Activated T-helper 1 cell treated with anti-CD3 and anti-CD28 coated beads, Interleukin-2, amount 50 U/mL, for 16 hours (primary cell): ENCODE measurements around the gene RGL1.

Source experiments
- DNase-seq, 2 donors: peaks; one replicate each; pipeline ENCODE4 v3.0.0-alpha.2; 2020; ENCODE audit warnings: low read depth in 1 of 2, low spot score in 1 of 2

The RGL1 gene

DNA sequence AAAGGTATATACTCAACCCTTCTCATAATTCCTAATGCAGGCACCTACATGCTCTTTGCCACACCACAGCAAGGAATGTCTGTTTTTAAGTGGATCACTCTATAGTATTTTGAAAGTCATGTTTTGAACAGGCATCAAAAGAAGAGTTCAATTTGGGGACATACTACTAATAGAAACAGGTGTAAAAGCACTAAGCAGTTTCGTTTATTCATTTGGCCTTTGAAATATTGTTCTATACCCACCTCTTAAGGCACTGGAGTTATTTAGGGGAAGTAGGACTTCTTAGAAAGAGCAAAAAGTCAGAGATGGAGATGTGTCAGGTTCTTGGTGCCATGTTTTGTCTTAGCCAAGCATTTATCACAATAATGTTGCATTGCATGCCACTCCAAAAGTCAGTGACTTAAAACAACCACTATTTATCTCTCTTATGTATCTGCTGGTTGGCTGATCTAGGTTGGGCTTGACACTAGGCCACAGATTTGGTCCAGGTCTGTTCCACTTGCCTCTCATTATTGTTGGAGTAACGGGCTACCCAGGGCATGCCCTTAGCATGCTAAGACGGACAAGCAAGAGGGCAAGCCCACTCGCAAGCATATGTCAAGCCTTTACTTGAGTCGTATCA is 107.5 kb downstream of the RGL1 start:
- no peak for DNase-seq

DNA sequence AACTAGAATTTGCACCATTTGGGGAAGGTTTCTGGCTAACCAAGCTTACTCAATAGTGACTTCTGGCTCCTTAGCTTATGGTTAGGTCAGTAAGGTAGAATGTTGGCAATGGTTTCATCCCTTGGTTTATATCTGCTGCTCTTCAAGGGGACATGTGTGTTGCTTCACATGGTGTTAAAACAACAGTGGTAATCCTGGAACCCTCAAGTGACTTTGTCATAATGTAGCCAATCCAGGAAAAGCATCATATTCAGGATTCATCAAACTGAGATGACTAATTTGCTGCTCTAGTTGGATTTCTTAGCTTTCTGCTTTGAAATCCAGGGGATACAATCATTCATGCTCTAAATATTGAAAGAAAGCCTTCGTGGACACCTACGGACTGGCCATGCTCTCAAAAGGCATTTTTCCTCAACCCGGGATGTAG is 108.7 kb downstream of the RGL1 start:
- no peak for DNase-seq

DNA sequence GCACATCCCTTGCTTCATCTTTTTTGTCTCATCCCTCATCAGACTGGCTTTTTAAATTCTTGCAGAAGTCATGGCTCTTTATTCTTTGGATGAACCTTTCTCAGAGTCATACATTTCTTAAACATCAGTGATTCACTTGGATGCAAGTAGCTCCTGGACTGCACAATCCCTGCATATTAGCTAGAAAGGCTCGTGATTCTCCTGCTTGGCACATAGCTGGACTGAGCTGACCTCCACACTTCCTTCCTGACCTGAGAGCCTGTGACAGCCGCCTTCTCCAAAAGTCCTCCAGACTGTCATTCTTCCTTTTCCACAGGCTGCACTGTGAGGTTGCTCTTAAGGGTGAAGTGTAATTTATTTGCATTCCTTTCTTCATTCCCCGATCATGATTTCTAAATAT is 109.4 kb downstream of the RGL1 start:
- DNase-seq: no peak

DNA sequence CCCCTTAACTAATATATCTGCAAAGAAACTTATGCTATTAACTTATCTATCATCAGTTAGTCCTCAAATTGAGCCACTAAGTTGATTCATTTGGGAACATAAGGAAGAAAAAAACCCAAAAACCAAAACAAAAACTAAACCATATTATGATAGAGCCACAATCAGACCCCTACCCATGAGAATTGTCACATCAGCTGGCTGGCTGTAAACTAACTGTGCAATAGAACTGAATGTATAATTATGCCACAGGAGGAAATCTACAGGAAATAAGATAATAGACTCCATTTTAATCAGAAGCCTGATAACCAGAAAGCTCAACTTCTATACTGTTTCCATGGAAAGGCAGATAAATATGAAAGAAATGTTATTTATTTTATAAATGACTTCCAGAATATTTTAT is 110.0 kb downstream of the RGL1 start:
- no peak for DNase-seq

DNA sequence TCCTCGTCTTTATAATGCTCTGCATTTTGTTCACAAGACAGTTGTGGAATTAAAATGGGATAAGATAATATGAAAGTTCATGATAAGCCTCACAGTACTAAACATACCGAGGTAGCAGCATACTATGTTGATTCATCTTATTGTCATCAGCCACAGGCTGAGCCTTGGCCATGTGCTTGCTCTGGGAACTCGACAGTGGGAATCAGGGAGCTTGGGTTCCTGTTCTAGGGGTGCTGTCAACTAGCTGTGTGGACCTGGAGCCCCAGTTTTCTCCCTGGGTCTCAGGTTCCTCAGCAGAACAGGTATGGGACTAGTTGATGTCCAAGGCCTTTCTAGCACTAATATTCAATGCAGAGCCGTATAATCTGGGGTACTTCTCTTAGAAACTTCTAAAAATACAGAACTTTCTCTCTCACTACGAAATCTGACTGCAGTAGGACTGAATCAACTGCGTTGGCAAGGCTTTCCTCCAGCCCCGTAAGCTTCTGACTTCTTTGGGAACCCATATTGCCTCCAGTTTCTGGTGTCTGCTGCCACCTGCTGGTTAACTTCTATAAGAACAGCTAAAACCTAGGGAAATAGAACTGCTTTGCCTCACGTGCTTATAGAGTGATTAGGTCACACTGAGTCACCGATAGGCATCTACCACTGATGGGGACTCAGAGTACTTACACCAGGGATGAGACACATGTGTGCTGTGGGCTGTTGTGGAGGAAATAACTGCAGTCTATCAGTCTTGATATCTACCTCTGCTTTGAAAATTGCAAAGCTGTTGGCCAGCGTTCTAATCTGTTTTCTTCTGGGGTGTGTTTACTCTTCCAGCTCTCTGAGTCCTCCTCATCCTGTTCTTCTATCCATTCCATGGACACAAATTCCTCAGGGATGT is 110.9 kb downstream of the RGL1 start:
- peak; percentile 30 to 49 for DNase-seq

DNA sequence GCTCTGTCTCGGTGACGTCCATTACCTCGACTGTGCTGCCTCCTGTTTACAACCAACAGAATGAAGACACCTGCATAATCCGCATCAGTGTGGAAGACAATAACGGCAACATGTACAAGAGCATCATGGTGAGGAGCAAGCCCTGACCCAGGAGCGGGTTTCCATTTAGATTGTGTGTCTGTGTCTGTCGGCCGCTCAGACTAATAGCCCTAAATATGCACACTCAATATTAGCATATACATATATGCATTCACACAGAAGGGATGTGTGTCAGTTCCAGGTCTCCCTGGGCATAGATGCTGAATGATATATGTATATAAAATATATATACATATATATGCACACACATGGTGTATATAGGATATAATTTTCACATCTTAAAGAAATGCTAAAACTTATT is 111.7 kb downstream of the RGL1 start:
- DNase-seq: no peak

DNA sequence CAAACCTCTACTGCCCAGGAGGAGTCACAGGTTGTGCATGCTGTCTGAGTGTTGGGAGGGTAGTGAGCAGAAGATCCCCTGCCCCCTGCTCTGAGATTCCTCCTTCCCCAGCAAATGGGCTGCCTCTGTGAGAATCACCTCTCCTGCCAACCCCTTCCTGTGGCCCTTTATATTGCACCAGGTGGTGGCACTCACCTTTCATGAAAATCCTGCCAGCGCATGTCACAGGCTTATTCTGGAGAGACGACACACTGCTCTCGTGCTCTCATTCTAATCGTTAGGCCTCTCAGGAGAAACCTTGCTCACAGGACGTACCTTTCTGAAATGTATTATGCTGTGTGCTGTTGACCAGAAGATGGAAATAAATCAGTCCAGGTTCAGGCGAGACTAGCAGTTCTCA is 113.7 kb downstream of the RGL1 start:
- DNase-seq: no peak

DNA sequence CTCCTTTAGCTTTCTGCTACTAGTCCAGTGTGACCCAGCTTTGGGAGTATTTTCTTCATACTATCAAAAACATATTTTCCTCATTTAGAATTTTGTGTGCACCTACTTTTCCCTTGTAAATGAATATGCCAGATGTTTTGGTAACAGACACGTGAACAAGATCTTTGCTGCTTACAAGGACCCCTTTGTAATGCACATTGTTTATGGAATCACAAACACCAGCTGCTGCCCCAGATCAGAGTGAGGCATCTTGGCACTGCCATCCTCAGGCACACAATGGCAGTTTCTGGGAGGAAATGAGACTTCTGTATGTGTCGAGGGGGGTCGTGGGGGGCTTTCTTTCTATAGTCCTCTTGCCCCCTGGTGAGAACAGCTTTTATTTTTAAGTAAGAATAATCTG is 115.7 kb downstream of the RGL1 start:
- DNase-seq: no peak

DNA sequence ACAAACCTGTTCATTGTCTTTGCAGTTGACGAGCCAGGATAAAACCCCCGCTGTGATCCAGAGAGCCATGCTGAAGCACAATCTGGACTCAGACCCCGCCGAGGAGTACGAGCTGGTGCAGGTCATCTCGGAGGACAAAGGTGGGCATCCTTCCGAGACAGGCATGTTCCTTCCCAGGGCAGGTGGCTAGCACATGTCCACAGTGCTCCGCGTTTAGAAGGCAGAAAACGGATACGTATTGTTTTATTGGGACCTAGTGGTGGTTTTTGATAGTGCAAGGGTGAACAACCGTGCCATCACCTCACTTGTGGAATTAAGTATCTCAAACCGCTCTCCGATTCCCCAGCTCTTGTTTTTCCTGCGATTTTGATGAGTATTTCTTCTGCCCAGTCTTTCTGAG is 117.3 kb downstream of the RGL1 start:
- DNase-seq: no peak

DNA sequence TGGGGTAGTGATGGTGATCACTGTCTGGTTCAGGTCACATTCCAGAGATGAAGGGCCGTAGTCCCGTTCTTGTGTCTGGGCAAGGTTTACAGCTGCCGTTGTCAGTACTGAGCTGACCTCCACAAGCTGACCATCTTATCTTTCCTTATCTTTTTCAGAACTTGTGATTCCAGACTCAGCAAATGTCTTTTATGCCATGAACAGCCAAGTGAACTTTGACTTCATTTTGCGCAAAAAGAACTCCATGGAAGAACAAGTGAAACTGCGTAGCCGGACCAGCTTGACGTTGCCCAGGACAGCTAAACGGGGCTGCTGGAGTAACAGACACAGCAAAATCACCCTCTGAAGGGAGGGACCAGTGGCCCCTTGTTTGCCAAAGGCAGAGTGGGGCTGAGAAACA is 121.0 kb downstream of the RGL1 start:
- DNase-seq: no peak

DNA sequence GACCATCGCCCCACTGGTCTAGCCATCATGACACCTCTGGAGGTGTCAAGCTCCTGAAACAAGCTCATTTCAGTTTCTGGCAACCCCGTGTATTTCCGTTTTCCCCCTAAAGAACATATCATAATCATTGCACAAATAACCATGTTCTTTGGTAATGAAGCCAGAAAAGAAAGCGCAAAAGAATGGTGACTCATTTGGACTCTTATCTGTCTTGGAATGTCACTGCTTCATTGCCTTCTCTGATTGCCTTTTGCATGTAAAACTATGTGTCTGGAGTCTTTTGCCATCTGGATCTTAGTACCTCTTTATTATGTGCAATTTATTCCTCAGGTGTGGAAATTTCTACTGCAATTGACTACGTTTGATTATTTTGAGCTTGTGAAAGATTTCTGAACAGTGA is 122.1 kb downstream of the RGL1 start:
- no peak for DNase-seq

DNA sequence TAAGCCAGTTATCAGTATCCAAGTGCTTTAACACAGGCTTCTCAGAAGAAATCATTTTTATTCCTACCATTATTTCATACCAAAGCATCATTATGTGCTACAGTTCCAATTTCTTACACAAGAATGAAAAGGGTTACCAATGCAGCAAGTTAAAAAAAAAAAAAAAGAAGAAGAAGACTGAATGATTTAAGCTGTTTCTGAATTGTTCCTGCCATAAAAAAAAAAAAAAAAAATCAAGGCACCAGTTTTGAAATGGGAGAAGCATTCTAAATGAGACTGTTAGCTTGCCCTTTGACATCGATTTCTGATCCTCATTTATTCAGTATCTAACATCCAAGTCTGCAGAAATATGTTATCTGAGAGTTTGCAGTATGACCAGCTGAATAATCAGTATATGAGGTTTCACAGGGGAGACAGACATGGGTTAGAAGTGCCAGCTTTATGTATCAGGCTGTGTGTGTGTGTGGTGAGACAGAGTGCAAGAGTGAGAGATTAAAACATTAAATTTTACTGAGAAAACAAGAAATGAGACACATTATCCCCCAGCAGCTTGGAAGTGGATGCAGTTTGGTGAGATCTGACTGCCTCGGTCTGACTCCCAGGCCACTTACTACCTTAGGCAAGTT is 126.8 kb downstream of the RGL1 start:
- DNase-seq: no peak

DNA sequence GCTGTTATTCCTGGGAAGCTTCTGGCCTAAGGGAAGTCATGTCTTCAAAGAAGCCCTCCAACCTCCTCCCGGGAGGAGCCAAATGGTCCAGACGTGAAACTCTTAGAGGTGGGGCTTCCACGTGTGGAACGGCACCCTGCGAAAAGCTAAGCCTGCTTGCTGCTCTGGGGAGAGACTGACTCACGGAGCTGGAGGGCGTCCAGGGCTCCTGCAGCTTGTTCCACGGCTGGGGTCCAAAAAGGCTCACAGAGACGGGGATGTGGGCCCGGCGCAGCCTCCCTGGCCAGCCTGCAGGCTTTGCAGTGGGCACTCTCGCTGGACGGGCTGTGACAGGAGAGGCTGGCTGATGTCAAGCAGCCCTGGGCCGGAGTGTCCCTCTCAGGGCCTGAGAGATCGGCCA is 127.5 kb downstream of the RGL1 start:
- DNase-seq: no peak

DNA sequence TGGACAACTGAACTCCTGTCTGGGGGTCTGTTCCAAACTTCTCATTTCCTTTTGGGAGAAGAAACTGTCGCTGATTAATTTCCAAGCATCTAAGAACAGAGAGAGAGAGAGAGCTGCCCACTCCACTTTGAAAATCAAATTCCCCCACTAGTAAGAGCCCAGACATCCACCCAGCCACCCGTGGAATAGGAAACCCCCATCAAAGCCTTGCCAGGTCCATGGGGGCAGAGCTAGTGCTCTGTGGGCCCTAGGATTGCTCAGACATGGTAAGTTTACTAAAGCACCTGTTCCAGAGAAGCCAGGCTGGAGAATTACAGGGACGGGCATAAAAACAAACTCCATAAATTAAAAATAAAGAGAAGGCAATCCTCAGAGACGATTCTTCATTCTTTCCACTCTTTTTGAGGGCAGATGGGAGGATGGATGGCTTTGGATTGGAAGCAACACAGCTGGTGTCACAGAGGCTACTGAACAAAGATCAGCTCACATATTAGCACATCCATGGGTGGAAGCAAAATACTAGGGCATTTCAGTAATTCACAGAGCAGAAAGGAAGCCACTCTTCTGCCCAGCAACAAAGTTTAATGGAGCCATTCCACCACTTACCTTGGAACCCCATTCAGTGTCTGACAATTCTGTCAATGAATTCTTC is 128.7 kb downstream of the RGL1 start:
- no peak for DNase-seq

DNA sequence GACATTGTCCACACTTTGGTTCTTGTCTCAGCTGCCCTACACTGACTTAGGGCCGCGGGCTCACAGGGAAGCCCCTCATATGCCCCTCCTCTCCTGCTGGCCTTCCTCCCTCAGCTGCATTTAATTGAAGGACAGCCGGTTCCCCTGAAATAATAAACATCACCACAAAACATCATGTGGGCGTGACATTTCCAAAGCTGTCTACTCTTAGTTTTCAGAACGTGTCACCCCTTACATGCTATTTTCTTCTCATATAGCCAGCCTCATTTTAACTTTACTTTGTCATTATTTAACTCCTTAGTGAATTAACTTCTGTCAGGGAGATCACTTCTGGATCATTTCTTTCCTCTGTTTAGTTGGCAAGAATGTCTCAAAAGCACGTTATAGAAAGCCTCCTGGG is 129.4 kb downstream of the RGL1 start:
- DNase-seq: no peak

DNA sequence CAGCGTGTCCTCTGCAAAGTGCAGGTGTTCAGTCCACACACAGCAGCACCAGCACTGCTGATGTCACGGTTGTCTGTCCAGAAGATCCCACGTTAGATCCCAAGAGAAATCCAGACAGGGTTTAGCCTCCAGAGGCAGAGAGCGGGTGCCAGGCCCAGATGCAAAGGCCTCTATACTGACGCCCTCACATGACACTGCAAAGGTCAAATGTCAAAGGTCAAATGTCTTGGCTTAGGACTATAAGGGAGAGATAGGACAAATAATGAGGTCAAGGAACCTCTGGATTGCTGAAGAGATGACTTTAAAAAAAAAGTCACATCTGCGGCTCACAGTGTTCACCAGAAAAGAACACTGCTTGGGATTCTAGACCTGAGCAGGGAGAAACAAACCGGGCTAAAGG is 131.1 kb downstream of the RGL1 start:
- no peak for DNase-seq

DNA sequence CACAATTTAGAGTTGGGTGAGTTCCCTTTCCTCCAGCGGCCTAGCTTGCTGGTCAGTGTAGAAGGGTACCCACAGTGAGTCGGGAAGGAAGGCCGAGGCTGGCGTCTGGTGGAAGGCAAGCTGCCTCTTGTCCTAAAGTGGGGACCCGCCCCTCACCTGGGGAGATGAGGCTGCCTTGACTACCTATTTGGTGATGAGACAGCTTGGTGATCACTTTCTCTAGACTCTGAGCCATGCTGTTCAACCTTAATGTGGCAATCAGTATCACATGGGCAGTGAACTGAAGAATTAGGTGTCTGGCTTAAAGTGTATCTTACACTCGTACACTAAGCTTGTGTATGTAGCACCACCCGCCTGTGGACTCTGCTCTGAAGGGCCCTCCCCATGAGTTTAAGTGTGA is 131.9 kb downstream of the RGL1 start:
- DNase-seq: no peak

DNA sequence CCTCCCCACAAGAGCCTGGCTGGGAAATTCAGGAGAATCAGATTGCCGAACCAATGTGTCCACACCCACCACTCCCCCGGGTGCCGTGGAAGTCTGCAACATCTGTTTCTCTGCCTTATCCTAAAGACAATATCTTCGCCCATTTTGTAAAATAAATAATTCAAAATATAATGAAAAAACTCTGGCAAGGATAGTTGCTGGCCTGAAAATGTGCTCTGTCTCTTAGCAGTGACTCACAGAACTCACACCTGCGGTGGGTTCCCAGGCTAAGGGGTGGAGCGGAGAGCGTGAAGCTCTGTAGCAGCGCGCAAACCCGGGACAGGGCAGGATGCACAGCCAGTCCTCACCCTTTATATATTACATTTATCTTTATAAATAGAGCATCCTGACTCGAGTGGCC is 132.7 kb downstream of the RGL1 start:
- DNase-seq: no peak

DNA sequence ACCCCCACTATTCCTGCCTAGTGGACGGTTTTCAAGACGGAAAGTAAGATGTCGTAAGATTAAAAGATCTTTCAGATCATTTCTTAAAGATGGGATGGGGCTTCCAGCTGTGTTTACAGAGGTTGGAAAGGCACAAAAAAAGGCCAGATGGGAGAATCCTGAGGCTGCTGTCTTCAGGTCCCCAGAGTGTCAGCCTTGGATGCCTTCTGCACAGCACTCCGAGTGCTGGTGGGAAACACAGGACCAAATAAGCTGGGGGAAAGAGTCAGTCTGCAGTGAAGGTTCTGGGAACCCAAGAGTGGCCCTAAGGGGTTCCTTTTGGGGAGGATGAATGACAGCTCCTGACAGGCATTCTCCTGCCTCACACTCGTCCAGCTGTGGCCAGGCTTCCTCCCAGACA is 136.1 kb downstream of the RGL1 start:
- DNase-seq: no peak

DNA sequence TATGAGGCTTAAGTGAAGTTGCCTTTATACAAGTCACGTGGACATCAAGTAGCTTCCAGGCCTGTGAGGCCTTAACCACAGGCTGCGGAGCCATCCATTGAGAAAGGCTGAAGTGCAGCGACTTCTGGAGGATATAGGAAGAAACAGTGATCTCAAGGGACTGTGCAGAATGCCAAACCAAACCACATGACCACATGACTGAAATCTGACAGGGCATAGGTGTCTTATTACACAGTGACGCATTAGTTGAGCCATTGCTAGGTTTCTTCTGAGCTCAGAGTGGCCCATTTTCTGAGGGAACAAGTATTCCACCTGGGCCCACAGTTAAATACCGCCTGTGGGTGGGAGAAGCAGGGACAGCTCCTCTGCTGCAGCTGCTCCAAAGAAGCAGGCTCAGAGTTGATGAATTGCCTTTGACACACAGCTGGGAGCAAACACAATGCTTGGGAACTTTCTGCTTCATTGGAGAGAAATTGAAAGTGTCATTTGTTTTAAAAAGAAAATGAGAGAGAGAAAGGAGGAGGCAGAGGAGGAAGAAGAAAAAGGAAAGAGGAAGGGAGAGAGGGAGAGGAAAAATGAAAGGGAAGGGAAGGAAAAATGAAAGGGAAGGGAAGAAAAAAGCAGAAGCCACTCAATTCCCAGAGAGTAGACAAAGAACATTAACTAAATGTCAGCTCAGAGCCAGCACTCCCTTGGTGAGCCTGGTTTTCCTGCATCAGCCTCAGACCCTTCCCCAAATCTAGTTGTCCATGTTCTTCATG is 138.2 kb downstream of the RGL1 start:
- no peak for DNase-seq
